ENCODE measurements around the gene CTBP2. TPM values are rescaled to one million over a fixed set of nuclear protein-coding genes. Genes with fewer than 3 reads are reported as not detected.
A peak's percentile ranks its signal among the peaks of the same experiment; 100 is the strongest.

Gene CTBP2
- total RNA-seq, 1 donor: 74.3 TPM

GRCh38 chr10:125057158-125058001, 103.0 kb downstream of the CTBP2 start:
- peak overlapping the region; percentile 31 for H3K4me3 ChIP-seq (ENCODE audit: low read depth, low read length)
- TF ChIP-seq CTCF (IDR thresholded peaks at IDR 0.05; ENCODE audit: insufficient read depth, low read depth, low read length): no peak
- DNase-seq (ENCODE audit: low read depth): peak; percentile 99

GRCh38 chr10:125056161-125057132, 103.9 kb downstream of the CTBP2 start:
- no peak for DNase-seq (ENCODE audit: low read depth)
- H3K4me3 ChIP-seq (ENCODE audit: low read depth, low read length): peak overlapping the region; percentile 31
- no peak for TF ChIP-seq CTCF (IDR thresholded peaks at IDR 0.05; ENCODE audit: insufficient read depth, low read depth, low read length)

GRCh38 chr10:125055446-125055845, 104.9 kb downstream of the CTBP2 start:
- no peak for TF ChIP-seq CTCF (IDR thresholded peaks at IDR 0.05; ENCODE audit: insufficient read depth, low read depth, low read length)
- no peak overlapping the region for H3K4me3 ChIP-seq (ENCODE audit: low read depth, low read length)
- DNase-seq (ENCODE audit: low read depth): no peak

- TF ChIP-seq CTCF (IDR thresholded peaks at IDR 0.05; ENCODE audit: insufficient read depth, low read depth, low read length): no peak
- no peak overlapping the region for H3K4me3 ChIP-seq (ENCODE audit: low read depth, low read length)
- no peak for DNase-seq (ENCODE audit: low read depth)
Measured at GRCh38 chr10:125054669-125055268, 105.6 kb downstream of the CTBP2 start.

GRCh38 chr10:125054216-125054615, 106.1 kb downstream of the CTBP2 start:
- no peak for TF ChIP-seq CTCF (IDR thresholded peaks at IDR 0.05; ENCODE audit: insufficient read depth, low read depth, low read length)
- H3K4me3 ChIP-seq (ENCODE audit: low read depth, low read length): no peak overlapping the region
- no peak for DNase-seq (ENCODE audit: low read depth)

GRCh38 chr10:125052146-125052545, 108.2 kb downstream of the CTBP2 start:
- DNase-seq (ENCODE audit: low read depth): no peak
- H3K4me3 ChIP-seq (ENCODE audit: low read depth, low read length): no peak overlapping the region
- TF ChIP-seq CTCF (IDR thresholded peaks at IDR 0.05; ENCODE audit: insufficient read depth, low read depth, low read length): no peak
